ENCODE results near the gene ST6GALNAC1.

GRCh38 chr17:76612977-76613851, 30.3 kb downstream of the ST6GALNAC1 start:
- TF ChIP-seq, protein P1, sequence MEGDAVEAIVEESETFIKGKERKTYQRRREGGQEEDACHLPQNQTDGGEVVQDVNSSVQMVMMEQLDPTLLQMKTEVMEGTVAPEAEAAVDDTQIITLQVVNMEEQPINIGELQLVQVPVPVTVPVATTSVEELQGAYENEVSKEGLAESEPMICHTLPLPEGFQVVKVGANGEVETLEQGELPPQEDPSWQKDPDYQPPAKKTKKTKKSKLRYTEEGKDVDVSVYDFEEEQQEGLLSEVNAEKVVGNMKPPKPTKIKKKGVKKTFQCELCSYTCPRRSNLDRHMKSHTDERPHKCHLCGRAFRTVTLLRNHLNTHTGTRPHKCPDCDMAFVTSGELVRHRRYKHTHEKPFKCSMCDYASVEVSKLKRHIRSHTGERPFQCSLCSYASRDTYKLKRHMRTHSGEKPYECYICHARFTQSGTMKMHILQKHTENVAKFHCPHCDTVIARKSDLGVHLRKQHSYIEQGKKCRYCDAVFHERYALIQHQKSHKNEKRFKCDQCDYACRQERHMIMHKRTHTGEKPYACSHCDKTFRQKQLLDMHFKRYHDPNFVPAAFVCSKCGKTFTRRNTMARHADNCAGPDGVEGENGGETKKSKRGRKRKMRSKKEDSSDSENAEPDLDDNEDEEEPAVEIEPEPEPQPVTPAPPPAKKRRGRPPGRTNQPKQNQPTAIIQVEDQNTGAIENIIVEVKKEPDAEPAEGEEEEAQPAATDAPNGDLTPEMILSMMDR (IDR thresholded peaks at IDR 0.05): no peak
- TF ChIP-seq POLR2A (IDR thresholded peaks at IDR 0.05): no peak
